Measurements from ENCODE around the gene C5orf58.

C5orf58 gene

GRCh38 chr5:170232786-170233185 lies at the start of gene C5orf58:
C5orf58 (plus strand) TSS chr5:170232985; CDS start chr5:170234977, 1,992 bp downstream.
- no peak for DNase-seq (ENCODE audit: low read depth)

GRCh38 chr5:170183816-170184687 lies 48.7 kb upstream of the C5orf58 start:
- DNase-seq (ENCODE audit: low read depth): peak; percentile 19

GRCh38 chr5:170184737-170185136 lies 48.0 kb upstream of the C5orf58 start:
- no peak for DNase-seq (ENCODE audit: low read depth)

GRCh38 chr5:170186156-170186555 lies 46.6 kb upstream of the C5orf58 start:
- no peak for DNase-seq (ENCODE audit: low read depth)

- no peak for DNase-seq (ENCODE audit: low read depth)
Observed at GRCh38 chr5:170186856-170187255, 45.9 kb upstream of the C5orf58 start.

- DNase-seq (ENCODE audit: low read depth): no peak
Observed at GRCh38 chr5:170190436-170191134, 42.2 kb upstream of the C5orf58 start.

GRCh38 chr5:170192829-170193228 lies 40.0 kb upstream of the C5orf58 start:
- DNase-seq (ENCODE audit: low read depth): no peak

GRCh38 chr5:170195961-170196360 lies 36.8 kb upstream of the C5orf58 start:
- DNase-seq (ENCODE audit: low read depth): no peak

GRCh38 chr5:170200876-170201275 lies 31.9 kb upstream of the C5orf58 start:
- no peak for DNase-seq (ENCODE audit: low read depth)

GRCh38 chr5:170201311-170201710 lies 31.5 kb upstream of the C5orf58 start:
- no peak for DNase-seq (ENCODE audit: low read depth)

GRCh38 chr5:170202117-170202516 lies 30.7 kb upstream of the C5orf58 start:
- DNase-seq (ENCODE audit: low read depth): no peak

- no peak for DNase-seq (ENCODE audit: low read depth)
Observed at GRCh38 chr5:170204202-170204601, 28.6 kb upstream of the C5orf58 start.

GRCh38 chr5:170206216-170206615 lies 26.6 kb upstream of the C5orf58 start:
- no peak for DNase-seq (ENCODE audit: low read depth)

GRCh38 chr5:170206958-170207357 lies 25.8 kb upstream of the C5orf58 start:
- DNase-seq (ENCODE audit: low read depth): no peak

- DNase-seq (ENCODE audit: low read depth): no peak
Observed at GRCh38 chr5:170211575-170212334, 21.0 kb upstream of the C5orf58 start.

- DNase-seq (ENCODE audit: low read depth): no peak
Observed at GRCh38 chr5:170216257-170216864, 16.4 kb upstream of the C5orf58 start.

- no peak for DNase-seq (ENCODE audit: low read depth)
Observed at GRCh38 chr5:170217831-170218230, 15.0 kb upstream of the C5orf58 start.

GRCh38 chr5:170218726-170219125 lies 14.1 kb upstream of the C5orf58 start:
- DNase-seq (ENCODE audit: low read depth): no peak

GRCh38 chr5:170219615-170220014 lies 13.2 kb upstream of the C5orf58 start:
- no peak for DNase-seq (ENCODE audit: low read depth)

- DNase-seq (ENCODE audit: low read depth): no peak
Observed at GRCh38 chr5:170220191-170220590, 12.6 kb upstream of the C5orf58 start.

GRCh38 chr5:170221327-170221741 lies 11.5 kb upstream of the C5orf58 start:
- no peak for DNase-seq (ENCODE audit: low read depth)

- no peak for DNase-seq (ENCODE audit: low read depth)
Observed at GRCh38 chr5:170223360-170223759, 9.4 kb upstream of the C5orf58 start.

Measured in activated gamma-delta T cell treated with anti-CD3 and anti-CD28 coated beads, Interleukin-2, amount 50 U/mL, for 16 hours (primary cell).